ENCODE results near the gene ZC3H13.
A peak's percentile ranks its signal among the peaks of the same experiment; 100 is the strongest.

The ZC3H13 gene

GRCh38 chr13:46075811-46076210, 23.3 kb upstream of the ZC3H13 start:
- H3K4me2 ChIP-seq (ENCODE audit: low read depth, low read length, poor library complexity, severe bottlenecking), result no peak overlapping the region
- no peak overlapping the region for H3K4me3 ChIP-seq (ENCODE audit: low read length, poor library complexity, severe bottlenecking)
- peaks cover 60% of the 10 kb centered on the region for H3K4me1 ChIP-seq (ENCODE audit: insufficient read depth, low read length, poor library complexity, severe bottlenecking)
- no peaks in the 10 kb centered on the region for H3K9me2 ChIP-seq (replicated peaks; ENCODE audit: low read depth, low read length)
- H3K9me3 ChIP-seq (ENCODE audit: insufficient read depth, low read depth, low read length), result no peaks in the 10 kb centered on the region
- no peaks in the 10 kb centered on the region for H3K27me3 ChIP-seq (ENCODE audit: insufficient read depth, low read length, poor library complexity, severe bottlenecking)
- H3K9ac ChIP-seq (ENCODE audit: low read depth, low read length, poor library complexity, severe bottlenecking), result no peak overlapping the region
- H4K20me1 ChIP-seq (ENCODE audit: insufficient read depth, low read length, poor library complexity, severe bottlenecking), result no peaks in the 10 kb centered on the region
- no peaks in the 10 kb centered on the region for H3K36me3 ChIP-seq (ENCODE audit: insufficient read depth, low read length)
- H3K79me2 ChIP-seq (ENCODE audit: insufficient read depth, low read length), result no peaks in the 10 kb centered on the region
- TF ChIP-seq CTCF (conservative IDR thresholded peaks at IDR 0.05; ENCODE audit: low read length) (no peak), EZH2phosphoT487 (IDR thresholded peaks at IDR 0.05; ENCODE audit: borderline replicate concordance) (no peak)
- no peak overlapping the region for H2AFZ ChIP-seq (ENCODE audit: low read length)
- peaks cover 11% of the 10 kb centered on the region for H3F3A ChIP-seq (ENCODE audit: low read depth)

- H3K36me3 ChIP-seq (ENCODE audit: insufficient read depth, low read length), result no peaks in the 10 kb centered on the region
- H3K4me1 ChIP-seq (ENCODE audit: insufficient read depth, low read length, poor library complexity, severe bottlenecking), result peaks cover 35% of the 10 kb centered on the region
- TF ChIP-seq EZH2phosphoT487 (IDR thresholded peaks at IDR 0.05; ENCODE audit: borderline replicate concordance) (no peak), CTCF (conservative IDR thresholded peaks at IDR 0.05; ENCODE audit: low read length) (peak; percentile 74)
- H3K9ac ChIP-seq (ENCODE audit: low read depth, low read length, poor library complexity, severe bottlenecking), result peak overlapping the region; percentile 27
- no peaks in the 10 kb centered on the region for H3K79me2 ChIP-seq (ENCODE audit: insufficient read depth, low read length)
- no peaks in the 10 kb centered on the region for H3K9me3 ChIP-seq (ENCODE audit: insufficient read depth, low read depth, low read length)
- no peak overlapping the region for H3K4me3 ChIP-seq (ENCODE audit: low read length, poor library complexity, severe bottlenecking)
- H3K27me3 ChIP-seq (ENCODE audit: insufficient read depth, low read length, poor library complexity, severe bottlenecking), result no peaks in the 10 kb centered on the region
- H2AFZ ChIP-seq (ENCODE audit: low read length), result peak overlapping the region; percentile 28; the same call in 1 of the 2 replicates
- peak overlapping the region; percentile 1 for H3K4me2 ChIP-seq (ENCODE audit: low read depth, low read length, poor library complexity, severe bottlenecking)
- H3K9me2 ChIP-seq (replicated peaks; ENCODE audit: low read depth, low read length), result no peaks in the 10 kb centered on the region
- H4K20me1 ChIP-seq (ENCODE audit: insufficient read depth, low read length, poor library complexity, severe bottlenecking), result no peaks in the 10 kb centered on the region
- peaks cover 4% of the 10 kb centered on the region; the same call in 1 of the 2 replicates for H3F3A ChIP-seq (ENCODE audit: low read depth)
These were observed 19.2 kb upstream of the ZC3H13 start for GRCh38 chr13:46071590-46072249.

- peaks cover 22% of the 10 kb centered on the region for H3K4me1 ChIP-seq (ENCODE audit: insufficient read depth, low read length, poor library complexity, severe bottlenecking)
- H3K36me3 ChIP-seq (ENCODE audit: insufficient read depth, low read length), result no peaks in the 10 kb centered on the region
- no peaks in the 10 kb centered on the region for H3K27me3 ChIP-seq (ENCODE audit: insufficient read depth, low read length, poor library complexity, severe bottlenecking)
- H2AFZ ChIP-seq (ENCODE audit: low read length), result no peak overlapping the region
- no peaks in the 10 kb centered on the region for H3K9me3 ChIP-seq (ENCODE audit: insufficient read depth, low read depth, low read length)
- no peak overlapping the region for H3K4me3 ChIP-seq (ENCODE audit: low read length, poor library complexity, severe bottlenecking)
- H3K4me2 ChIP-seq (ENCODE audit: low read depth, low read length, poor library complexity, severe bottlenecking), result no peak overlapping the region
- TF ChIP-seq CTCF (conservative IDR thresholded peaks at IDR 0.05; ENCODE audit: low read length), result no peak
- no peak for TF ChIP-seq EZH2phosphoT487 (IDR thresholded peaks at IDR 0.05; ENCODE audit: borderline replicate concordance)
- no peak overlapping the region for H3K9ac ChIP-seq (ENCODE audit: low read depth, low read length, poor library complexity, severe bottlenecking)
- no peaks in the 10 kb centered on the region for H3F3A ChIP-seq (ENCODE audit: low read depth)
- H3K79me2 ChIP-seq (ENCODE audit: insufficient read depth, low read length), result 0 out of 2 replicates have a peak, but pooled peaks cover 4% of the 10 kb centered on the region
- no peaks in the 10 kb centered on the region for H4K20me1 ChIP-seq (ENCODE audit: insufficient read depth, low read length, poor library complexity, severe bottlenecking)
- H3K9me2 ChIP-seq (replicated peaks; ENCODE audit: low read depth, low read length), result no peaks in the 10 kb centered on the region
These were observed 10.7 kb upstream of the ZC3H13 start for GRCh38 chr13:46063292-46063691.

Measured in Loucy (cell line).